K562 (cell line): ENCODE measurements around the gene ZNF106. TPM values are rescaled to one million over a fixed set of nuclear protein-coding genes. Genes with fewer than 3 reads are reported as not detected.

ENCODE experiments used
- BRF1 ChIP-seq: IDR thresholded peaks from 3 replicates; pipeline ENCODE4 v1.6.1; 2011; ENCODE audit warnings: borderline replicate concordance, mild to moderate bottlenecking; ENCODE audit not compliant: insufficient read length; ENCODE audit errors: extremely low read depth
- CCNT2 ChIP-seq: IDR thresholded peaks from 2 replicates; pipeline ENCODE4 v1.6.1; 2011; ENCODE audit warnings: borderline replicate concordance, low read depth, mild to moderate bottlenecking, moderate library complexity, mixed read lengths, low read length; ENCODE audit not compliant: insufficient read length; ENCODE audit errors: extremely low read depth
- COPS2 ChIP-seq: fragments of 450-650 bp; conservative IDR thresholded peaks from 2 replicates; pipeline ENCODE4 v1.6.1; 2016; ENCODE audit warnings: mild to moderate bottlenecking, moderate library complexity
- CREM ChIP-seq: IDR thresholded peaks from 2 replicates; pipeline ENCODE4 v1.6.1; 2014; ENCODE audit warnings: antibody characterized with exemption, low read depth
- EWSR1 ChIP-seq: fragments of 450-650 bp; IDR thresholded peaks from 2 replicates; pipeline ENCODE4 v1.6.1; 2018; ENCODE audit warnings: borderline replicate concordance, mild to moderate bottlenecking, low read depth, moderate library complexity; ENCODE audit not compliant: partially characterized antibody
- MYBL2 ChIP-seq, 2 experiments: fragments of 450-650 bp in 1 of 2; sonication (generic) in 1 of 2; formaldehyde crosslinking in 1 of 2; IDR thresholded peaks; 2 replicates each; pipeline versions ENCODE4 v1.6.1 to v1.8.1; 2017 to 2022; ENCODE audit warnings: borderline replicate concordance in 1 of 2, inconsistent platforms in 1 of 2, low read depth in 1 of 2, mild to moderate bottlenecking in 1 of 2, missing genetic modification reagents in 1 of 2, moderate library complexity in 1 of 2
- MYC ChIP-seq, 2 experiments: fragments of 250-450 bp in 1 of 2; sonication (Bioruptor Pico) in 1 of 2; IDR thresholded peaks; 2 replicates each; pipeline versions ENCODE4 v1.5.1 to v1.6.1; 2012 to 2021; ENCODE audit warnings: low read depth in 2 of 2, borderline replicate concordance in 1 of 2, improper control_type of control experiment in 1 of 2, low read length in 1 of 2, mild to moderate bottlenecking in 1 of 2, moderate library complexity in 1 of 2
- PCBP1 ChIP-seq: fragments of 200-400 bp; formaldehyde crosslinking; IDR thresholded peaks from 2 replicates; pipeline ENCODE4 v1.6.1; 2018; ENCODE audit warnings: mild to moderate bottlenecking, low read depth, low read length; ENCODE audit not compliant: poor library complexity, severe bottlenecking
- RBBP5 ChIP-seq: fragments of 200-600 bp; sonication (generic); IDR thresholded peaks from 2 replicates; pipeline ENCODE4 v1.6.1; 2012; ENCODE audit warnings: borderline replicate concordance, mild to moderate bottlenecking, low read length, control low read depth, inconsistent platforms; ENCODE audit not compliant: insufficient read depth, poor library complexity, severe bottlenecking
- TCF7 ChIP-seq: sonication (generic); IDR thresholded peaks from 2 replicates; pipeline ENCODE4 v1.6.1; 2016; ENCODE audit warnings: antibody characterized with exemption, borderline replicate concordance
- ZNF316 ChIP-seq: fragments of 450-650 bp; IDR thresholded peaks from 2 replicates; pipeline ENCODE4 v1.6.1; 2016
- ZNF324 ChIP-seq: fragments of 250-450 bp; sonication (Bioruptor Pico); IDR thresholded peaks from 2 replicates; pipeline ENCODE4 v1.4.0; 2020; ENCODE audit warnings: mild to moderate bottlenecking
- ZNF695 ChIP-seq: fragments of 450-650 bp; formaldehyde crosslinking; IDR thresholded peaks from 2 replicates; pipeline ENCODE4 v1.4.0; 2020; ENCODE audit warnings: mild to moderate bottlenecking, moderate library complexity
- ZNF77 ChIP-seq: fragments of 250-450 bp; sonication (Bioruptor Pico); IDR thresholded peaks from 2 replicates; pipeline ENCODE4 v1.5.0; 2020
- ZNF830 ChIP-seq: fragments of 250-450 bp; sonication (Bioruptor Pico); IDR thresholded peaks from 2 replicates; pipeline ENCODE4 v1.5.0; 2021; ENCODE audit warnings: mild to moderate bottlenecking
- polyA plus RNA-seq, 8 experiments: library from polyadenylated mRNA; depleted of rRNA in 4 of 8; stranded (reverse) in 5 of 8; unstranded in 3 of 8; fragments of >200 nt; fragmentation: Nextera tagmentation in 2 of 8; fragmentation: Illumina TruSeq in 1 of 8; extraction: Ambion mirVana in 2 of 8; extraction: Trizol in 1 of 8; gene quantifications; 2 replicates each; pipeline versions ENCODE4 v1.2.1 to v1.2.3, GENCODE V29; 2011 to 2014; ENCODE audit warnings: inconsistent platforms in 1 of 8, missing spikeins in 1 of 8
- total RNA-seq, 7 experiments: library from RNA; depleted of rRNA in 6 of 7; stranded (reverse); fragments of >200 nt in 6 of 7; fragmentation: Illumina TruSeq in 2 of 7; extraction: Trizol in 2 of 7; gene quantifications; 2 replicates each; pipeline versions ENCODE4 v1.2.1 to v1.2.3, GENCODE V29; 2011 to 2021; ENCODE audit warnings: low replicate concordance in 1 of 7
- TF ChIP-seq, protein P1 (sequence below): fragments of 250-450 bp; sonication (Bioruptor Pico); IDR thresholded peaks from 2 replicates; pipeline ENCODE4 v1.4.0; 2020; ENCODE audit warnings: mild to moderate bottlenecking, moderate library complexity, borderline replicate concordance
- TF ChIP-seq, protein P2 (sequence below), 3 experiments: fragments of 200-800 bp in 1 of 3; fragments of 250-450 bp in 1 of 3; fragments of 450-650 bp in 1 of 3; sonication (Bioruptor Pico) in 1 of 3; sonication (Bioruptor generic) in 1 of 3; formaldehyde crosslinking in 1 of 3; IDR thresholded peaks; 2 replicates each; pipeline versions ENCODE4 v1.6.1 to v1.8.0; 2016 to 2022; ENCODE audit warnings: mild to moderate bottlenecking in 2 of 3, missing genetic modification characterization in 2 of 3, missing compliant biosample characterization in 1 of 3, moderate library complexity in 1 of 3
- TF ChIP-seq, protein P3 (sequence below): sonication (generic); formaldehyde crosslinking; IDR thresholded peaks from 2 replicates; pipeline ENCODE4 v1.9.0; 2022; ENCODE audit warnings: mild to moderate bottlenecking, missing genetic modification reagents

ZNF106 gene
- total and polyA plus RNA-seq, 9 of the 15 experiments (the other 6 are each of a cell fraction or from before 2014, with no cell fraction given) = 14.4 to 55.3 (median 33.7) TPM

- TF ChIP-seq RBBP5 = peak; percentile 90
- TF ChIP-seq MYBL2 (IDR thresholded peaks at IDR 0.05; ENCODE audit: low read depth) = peak; percentile 41; the same call in 1 of the 2 replicates
- TF ChIP-seq MYBL2 (CRISPR knock-in tag; IDR thresholded peaks at IDR 0.05; ENCODE audit: borderline replicate concordance) = no peak
- TF ChIP-seq, protein P1, sequence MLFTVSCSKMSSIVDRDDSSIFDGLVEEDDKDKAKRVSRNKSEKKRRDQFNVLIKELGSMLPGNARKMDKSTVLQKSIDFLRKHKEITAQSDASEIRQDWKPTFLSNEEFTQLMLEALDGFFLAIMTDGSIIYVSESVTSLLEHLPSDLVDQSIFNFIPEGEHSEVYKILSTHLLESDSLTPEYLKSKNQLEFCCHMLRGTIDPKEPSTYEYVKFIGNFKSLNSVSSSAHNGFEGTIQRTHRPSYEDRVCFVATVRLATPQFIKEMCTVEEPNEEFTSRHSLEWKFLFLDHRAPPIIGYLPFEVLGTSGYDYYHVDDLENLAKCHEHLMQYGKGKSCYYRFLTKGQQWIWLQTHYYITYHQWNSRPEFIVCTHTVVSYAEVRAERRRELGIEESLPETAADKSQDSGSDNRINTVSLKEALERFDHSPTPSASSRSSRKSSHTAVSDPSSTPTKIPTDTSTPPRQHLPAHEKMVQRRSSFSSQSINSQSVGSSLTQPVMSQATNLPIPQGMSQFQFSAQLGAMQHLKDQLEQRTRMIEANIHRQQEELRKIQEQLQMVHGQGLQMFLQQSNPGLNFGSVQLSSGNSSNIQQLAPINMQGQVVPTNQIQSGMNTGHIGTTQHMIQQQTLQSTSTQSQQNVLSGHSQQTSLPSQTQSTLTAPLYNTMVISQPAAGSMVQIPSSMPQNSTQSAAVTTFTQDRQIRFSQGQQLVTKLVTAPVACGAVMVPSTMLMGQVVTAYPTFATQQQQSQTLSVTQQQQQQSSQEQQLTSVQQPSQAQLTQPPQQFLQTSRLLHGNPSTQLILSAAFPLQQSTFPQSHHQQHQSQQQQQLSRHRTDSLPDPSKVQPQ (CRISPR knock-in tag) = no peak
- TF ChIP-seq, protein P2, sequence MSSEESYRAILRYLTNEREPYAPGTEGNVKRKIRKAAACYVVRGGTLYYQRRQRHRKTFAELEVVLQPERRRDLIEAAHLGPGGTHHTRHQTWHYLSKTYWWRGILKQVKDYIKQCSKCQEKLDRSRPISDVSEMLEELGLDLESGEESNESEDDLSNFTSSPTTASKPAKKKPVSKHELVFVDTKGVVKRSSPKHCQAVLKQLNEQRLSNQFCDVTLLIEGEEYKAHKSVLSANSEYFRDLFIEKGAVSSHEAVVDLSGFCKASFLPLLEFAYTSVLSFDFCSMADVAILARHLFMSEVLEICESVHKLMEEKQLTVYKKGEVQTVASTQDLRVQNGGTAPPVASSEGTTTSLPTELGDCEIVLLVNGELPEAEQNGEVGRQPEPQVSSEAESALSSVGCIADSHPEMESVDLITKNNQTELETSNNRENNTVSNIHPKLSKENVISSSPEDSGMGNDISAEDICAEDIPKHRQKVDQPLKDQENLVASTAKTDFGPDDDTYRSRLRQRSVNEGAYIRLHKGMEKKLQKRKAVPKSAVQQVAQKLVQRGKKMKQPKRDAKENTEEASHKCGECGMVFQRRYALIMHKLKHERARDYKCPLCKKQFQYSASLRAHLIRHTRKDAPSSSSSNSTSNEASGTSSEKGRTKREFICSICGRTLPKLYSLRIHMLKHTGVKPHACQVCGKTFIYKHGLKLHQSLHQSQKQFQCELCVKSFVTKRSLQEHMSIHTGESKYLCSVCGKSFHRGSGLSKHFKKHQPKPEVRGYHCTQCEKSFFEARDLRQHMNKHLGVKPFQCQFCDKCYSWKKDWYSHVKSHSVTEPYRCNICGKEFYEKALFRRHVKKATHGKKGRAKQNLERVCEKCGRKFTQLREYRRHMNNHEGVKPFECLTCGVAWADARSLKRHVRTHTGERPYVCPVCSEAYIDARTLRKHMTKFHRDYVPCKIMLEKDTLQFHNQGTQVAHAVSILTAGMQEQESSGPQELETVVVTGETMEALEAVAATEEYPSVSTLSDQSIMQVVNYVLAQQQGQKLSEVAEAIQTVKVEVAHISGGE (CRISPR knock-in tag; IDR thresholded peaks at IDR 0.05) = 0 out of 6 replicates have a peak, but pooled peaks of 1 of the 3 experiments have one; percentile 45
- TF ChIP-seq CREM = peak; percentile 97
- TF ChIP-seq ZNF695 (CRISPR knock-in tag) = no peak
- peak; percentile 75; the same call in 1 of the 2 replicates for TF ChIP-seq MYC (IDR thresholded peaks at IDR 0.05; ENCODE audit: low read depth, low read length)
- 0 out of 2 replicates have a peak, but pooled peaks have one; percentile 56 for TF ChIP-seq MYC (CRISPR knock-in tag; IDR thresholded peaks at IDR 0.05; ENCODE audit: borderline replicate concordance, low read depth)
- TF ChIP-seq, protein P3, sequence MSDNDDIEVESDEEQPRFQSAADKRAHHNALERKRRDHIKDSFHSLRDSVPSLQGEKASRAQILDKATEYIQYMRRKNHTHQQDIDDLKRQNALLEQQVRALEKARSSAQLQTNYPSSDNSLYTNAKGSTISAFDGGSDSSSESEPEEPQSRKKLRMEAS (CRISPR knock-in tag) = peak; percentile 50
- peak; percentile 44 for TF ChIP-seq PCBP1
- no peak for TF ChIP-seq BRF1
- no peak for TF ChIP-seq EWSR1
- no peak for TF ChIP-seq ZNF316
- 0 out of 2 replicates have a peak, but pooled peaks have one; percentile 57 for TF ChIP-seq ZNF830 (CRISPR knock-in tag)
- no peak for TF ChIP-seq ZNF77
- TF ChIP-seq TCF7 = 0 out of 2 replicates have a peak, but pooled peaks have one; percentile 43
- no peak for TF ChIP-seq ZNF324 (CRISPR knock-in tag)
- TF ChIP-seq CCNT2 = peak; percentile 92
- TF ChIP-seq COPS2 = no peak
Observed at GRCh38 chr15:42490671-42491538, at the start of gene ZNF106 (continued).
